ENCODE data around the gene SNTB2.

GRCh38 chr16:69141936-69142335 is 45.0 kb upstream of the SNTB2 start:
- TF ChIP-seq EZH2 (IDR thresholded peaks at IDR 0.05; ENCODE audit: low read depth, low read length, severe bottlenecking) (no peak), HDAC2 (IDR thresholded peaks at IDR 0.05; ENCODE audit: borderline replicate concordance in 1 of 2, low read depth in 2 of 2, low read length in 2 of 2) (no peak)
